NCI-H2227 treated with DMSO at 0.1 percent for 48 hours (cell line): ENCODE data around the gene KRTAP17-1.
"Not testable (repeated sequence)": the region's sequence is repeated elsewhere in the genome, so short reads cannot be mapped to it uniquely, and the experiment has no call there.

Source experiments
- DNase-seq: peaks from one replicate; lab custom pipeline; 2025; lab: John Stamatoyannopoulos, UW

The KRTAP17-1 gene

GRCh38 chr17:41302981-41303380 is 12.5 kb downstream of the KRTAP17-1 start:
- no peak for DNase-seq

DNA sequence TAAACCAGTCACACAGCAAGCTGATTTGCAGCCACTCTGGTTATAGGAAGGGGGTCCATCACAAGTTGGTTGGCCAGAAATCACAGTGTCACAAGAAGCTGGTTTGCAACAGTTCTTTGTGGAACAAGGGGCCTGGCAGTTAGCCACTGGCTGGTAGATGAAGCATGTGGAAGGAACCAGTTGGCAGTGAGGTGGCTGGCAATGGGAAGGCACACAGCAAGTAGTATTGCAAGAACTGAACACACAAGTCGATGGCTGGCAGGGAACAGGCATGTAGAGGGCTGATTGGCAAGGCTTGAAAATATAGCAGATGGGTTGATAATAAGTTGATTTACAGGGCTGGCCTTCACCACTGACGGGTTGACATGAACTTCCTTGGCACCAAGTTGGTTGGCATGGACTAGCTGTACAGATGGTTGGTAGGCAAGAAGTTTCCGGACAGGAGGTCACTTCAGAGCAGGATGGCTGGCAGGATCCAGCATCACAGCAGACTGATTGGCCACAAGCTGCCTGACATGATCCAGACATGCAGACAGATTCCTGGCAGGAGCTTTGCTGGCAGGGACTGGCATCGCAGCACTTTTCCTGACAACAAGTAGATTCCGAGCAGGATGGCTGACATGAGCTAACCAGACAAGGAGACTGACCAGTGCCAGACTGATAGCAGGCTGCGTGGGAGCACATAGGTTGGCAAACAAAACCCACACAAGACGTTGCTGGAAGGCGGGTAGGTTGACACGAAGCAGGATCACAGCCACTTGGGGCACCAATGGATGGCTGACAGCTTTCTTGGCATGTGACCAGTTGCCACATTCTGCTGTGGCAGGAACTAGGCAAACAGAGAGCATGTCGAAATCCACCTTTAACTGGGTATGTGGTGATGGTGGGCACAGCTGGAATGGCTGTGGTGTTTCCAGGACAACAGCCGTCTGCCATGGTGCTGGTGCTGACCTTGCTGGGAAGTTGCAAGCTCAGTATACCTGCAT is 13.3 kb downstream of the KRTAP17-1 start, which contains the start of gene KRTAP29-1:
TSS of gene KRTAP29-1 (minus strand) at position 936 of the 986 bp plus-strand sequence. CDS start at position 936, 0 bp downstream.
- no peak for DNase-seq

- no peak for DNase-seq
Observed at GRCh38 chr17:41301204-41301790, 14.2 kb downstream of the KRTAP17-1 start.

GRCh38 chr17:41298458-41299135 is 16.9 kb downstream of the KRTAP17-1 start:
- no peak for DNase-seq

GRCh38 chr17:41296846-41297245 is 18.7 kb downstream of the KRTAP17-1 start:
- no peak for DNase-seq

DNA sequence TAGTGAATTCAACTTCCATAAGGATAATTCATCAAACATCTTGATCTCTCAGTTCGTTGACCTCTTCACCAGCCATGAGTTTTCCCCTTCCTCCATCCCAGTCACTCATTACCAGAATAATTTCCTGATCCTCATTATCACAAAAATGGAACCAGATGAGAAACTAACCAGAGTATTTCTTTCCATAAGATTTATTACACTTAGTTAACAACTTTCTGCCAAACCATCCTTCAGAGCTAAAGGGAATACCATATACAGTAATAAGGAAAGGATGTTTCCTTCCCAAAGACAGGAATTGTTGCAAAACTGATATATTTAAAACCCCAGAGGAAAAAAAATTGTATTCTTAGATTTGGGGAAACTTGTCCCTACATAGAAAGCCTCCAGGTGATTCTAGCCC is 21.5 kb downstream of the KRTAP17-1 start:
- no peak for DNase-seq

GRCh38 chr17:41287050-41287449 is 28.5 kb downstream of the KRTAP17-1 start:
- no peak for DNase-seq

DNA sequence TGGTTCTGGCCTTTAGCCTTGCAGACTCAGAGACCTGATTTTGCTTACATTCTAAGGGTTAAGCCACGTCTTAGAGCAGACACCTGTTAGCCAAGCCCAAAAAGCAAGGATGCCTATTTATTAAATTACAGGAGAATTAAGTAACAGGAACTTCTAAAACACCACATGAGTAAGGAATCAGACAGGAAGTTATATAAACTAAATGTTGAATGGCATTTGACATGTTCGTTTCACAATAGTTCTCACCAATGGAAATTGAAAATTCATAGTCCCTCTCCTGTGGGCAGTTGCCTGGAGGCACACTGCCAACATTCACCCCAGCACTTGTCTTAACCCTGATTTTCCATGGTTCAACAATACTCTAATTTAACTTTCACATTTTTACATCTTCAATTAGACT is 31.0 kb downstream of the KRTAP17-1 start:
- no peak for DNase-seq

DNA sequence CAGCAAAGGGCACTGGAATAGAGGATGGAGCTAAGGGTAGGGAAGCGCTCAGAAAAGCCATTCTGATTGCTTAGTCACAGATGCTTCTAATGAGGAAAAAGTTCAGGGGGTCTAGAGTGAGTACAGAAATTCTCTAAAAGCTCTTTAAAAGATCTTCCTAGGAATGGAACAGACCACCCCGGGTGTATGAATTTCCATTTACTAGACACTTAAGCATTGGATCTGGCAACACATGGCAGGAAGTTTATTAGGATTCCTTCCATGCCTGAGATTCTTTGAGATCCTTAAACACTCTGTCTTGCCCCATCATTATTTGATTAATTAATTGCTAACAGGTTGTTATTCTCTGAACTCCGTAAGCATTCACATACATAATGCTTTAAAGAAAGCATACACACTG is 31.5 kb downstream of the KRTAP17-1 start:
- no peak for DNase-seq

GRCh38 chr17:41278176-41278955 is 37.1 kb downstream of the KRTAP17-1 start:
- no peak for DNase-seq

DNA sequence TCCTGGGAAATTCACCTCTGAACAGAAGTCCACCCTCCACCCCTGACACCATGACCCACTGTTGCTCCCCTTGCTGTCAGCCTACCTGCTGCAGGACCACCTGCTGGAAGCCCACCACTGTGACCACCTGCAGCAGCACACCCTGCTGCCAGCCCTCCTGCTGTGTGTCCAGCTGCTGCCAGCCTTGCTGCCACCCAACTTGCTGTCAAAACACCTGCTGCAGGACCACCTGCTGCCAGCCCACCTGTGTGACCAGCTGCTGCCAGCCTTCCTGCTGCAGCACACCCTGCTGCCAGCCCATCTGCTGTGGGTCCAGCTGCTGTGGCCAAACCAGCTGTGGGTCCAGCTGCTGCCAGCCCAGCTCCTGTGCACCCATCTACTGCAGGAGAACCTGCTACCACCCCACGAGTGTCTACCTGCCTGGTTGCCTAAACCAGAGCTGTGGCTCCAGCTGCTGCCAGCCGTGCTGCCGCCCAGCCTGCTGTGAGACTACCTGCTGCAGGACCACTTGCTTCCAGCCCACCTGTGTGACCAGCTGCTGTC is 39.8 kb downstream of the KRTAP17-1 start, which contains the start of gene KRTAP9-7:
TSS of gene KRTAP9-7 (plus strand) at position 51 of the 543 bp plus-strand sequence. CDS start at position 51, 0 bp downstream.
- not testable (repeated sequence) for DNase-seq

GRCh38 chr17:41271858-41272257 is 43.7 kb downstream of the KRTAP17-1 start:
- no peak for DNase-seq

DNA sequence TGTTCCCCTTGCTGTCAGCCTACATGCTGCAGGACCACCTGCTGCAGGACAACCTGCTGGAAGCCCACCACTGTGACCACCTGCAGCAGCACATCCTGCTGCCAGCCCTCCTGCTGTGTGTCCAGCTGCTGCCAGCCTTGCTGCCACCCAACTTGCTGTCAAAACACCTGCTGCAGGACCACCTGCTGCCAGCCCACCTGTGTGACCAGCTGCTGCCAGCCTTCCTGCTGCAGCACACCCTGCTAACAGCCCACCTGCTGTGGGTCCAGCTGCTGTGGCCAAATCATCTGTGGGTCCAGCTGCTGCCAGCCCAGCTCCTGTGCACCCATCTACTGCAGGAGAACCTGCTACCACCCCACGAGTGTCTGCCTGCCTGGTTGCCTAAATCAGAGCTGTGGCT is 44.2 kb downstream of the KRTAP17-1 start:
- not testable (repeated sequence) for DNase-seq

DNA sequence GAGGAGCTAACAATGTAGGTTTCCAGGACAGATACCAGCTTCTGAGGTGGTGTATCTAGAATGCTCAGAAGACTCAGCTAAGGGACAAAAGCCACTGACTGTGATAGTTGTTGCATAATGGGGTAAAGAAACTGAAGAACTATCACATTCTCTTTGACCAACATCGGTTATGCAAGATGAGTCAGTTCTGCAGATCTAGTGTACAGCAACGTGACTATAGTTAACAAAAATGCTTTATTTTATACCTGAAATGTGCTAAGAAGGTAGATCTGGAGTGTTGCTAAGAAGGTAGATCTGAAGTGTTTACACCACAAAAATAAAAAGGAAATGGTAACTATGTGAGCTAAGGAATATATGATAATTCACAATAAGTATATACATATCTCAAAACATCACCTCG is 47.8 kb downstream of the KRTAP17-1 start:
- no peak for DNase-seq

DNA sequence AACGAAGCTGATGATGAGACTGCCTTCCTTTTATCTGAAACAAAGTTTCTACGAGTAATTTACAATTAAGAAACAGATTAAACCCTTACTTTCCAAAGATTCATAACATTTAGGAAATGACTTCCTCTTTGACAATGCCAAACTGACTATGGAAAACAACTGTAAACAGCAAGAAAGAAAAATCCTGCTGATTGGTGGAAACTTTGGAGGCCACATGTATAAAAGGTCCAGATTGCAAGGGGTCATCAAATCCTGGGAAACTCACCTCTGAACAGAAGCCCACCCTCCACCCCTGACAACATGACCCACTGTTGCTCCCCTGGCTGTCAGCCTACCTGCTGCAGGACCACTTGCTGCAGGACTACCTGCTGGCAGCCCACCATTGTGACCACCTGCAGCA is 50.4 kb downstream of the KRTAP17-1 start, which contains the start of gene KRTAP9-6:
TSS of gene KRTAP9-6 (plus strand) at position 301 of the 400 bp plus-strand sequence. CDS start at position 301, 0 bp downstream.
- DNase-seq = no peak
